ENCODE data around the gene GRM4.

The GRM4 gene

DNA sequence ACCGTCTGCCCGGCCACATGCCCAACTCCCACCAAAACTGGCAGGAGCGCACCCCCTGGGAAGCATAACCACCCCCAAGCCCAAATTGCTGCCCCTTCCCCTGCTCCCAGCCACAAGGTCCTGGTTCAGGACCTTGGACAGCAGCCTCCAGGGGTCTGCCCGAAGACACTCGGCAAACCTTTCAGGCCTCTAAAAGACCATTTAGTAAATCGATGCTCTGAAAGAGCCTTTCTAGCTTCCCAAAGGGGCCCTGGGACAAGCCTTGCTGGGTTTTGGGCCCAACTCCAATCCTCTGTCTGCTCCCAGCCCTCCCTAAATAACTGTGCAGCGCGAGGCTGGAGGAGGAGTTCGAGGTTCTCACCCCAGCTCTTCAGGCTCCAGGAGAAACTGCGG lies 30.5 kb downstream of the GRM4 start:
- Histone ChIP-seq H4K20me1 (ENCODE audit: insufficient read depth, low read length) (no peaks in the 10 kb centered on the region), H3K36me3 (replicated peaks; ENCODE audit: insufficient read depth, low read length) (no peaks in the 10 kb centered on the region), H3K79me2 (ENCODE audit: low read length) (no peaks in the 10 kb centered on the region), H3K27me3 (replicated peaks; ENCODE audit: insufficient read depth, low read length) (peaks cover 79% of the 10 kb centered on the region), H3K9me2 (replicated peaks; ENCODE audit: insufficient read depth, low read length) (no peaks in the 10 kb centered on the region), H3K27ac (ENCODE audit: low read length) (no peak overlapping the region), H2AFZ (ENCODE audit: low read length) (no peak overlapping the region), H3K9ac (ENCODE audit: low read length) (no peak overlapping the region), H3K4me1 (ENCODE audit: low read length) (no peaks in the 10 kb centered on the region), H3F3A (ENCODE audit: insufficient read depth, low read length) (no peaks in the 10 kb centered on the region), H3K4me2 (ENCODE audit: low read depth, low read length) (no peak overlapping the region), H3K9me3 (replicated peaks; ENCODE audit: insufficient read depth, low read length) (no peaks in the 10 kb centered on the region), H3K4me3 (ENCODE audit: low read length) (no peak overlapping the region)
- TF ChIP-seq EZH2phosphoT487 (IDR thresholded peaks at IDR 0.05; ENCODE audit: low read length) (no peak), EZH2 (optimal IDR thresholded peaks at IDR 0.05; ENCODE audit: low read depth, low read length) (no peak)
- TF ChIP-seq, protein P1, sequence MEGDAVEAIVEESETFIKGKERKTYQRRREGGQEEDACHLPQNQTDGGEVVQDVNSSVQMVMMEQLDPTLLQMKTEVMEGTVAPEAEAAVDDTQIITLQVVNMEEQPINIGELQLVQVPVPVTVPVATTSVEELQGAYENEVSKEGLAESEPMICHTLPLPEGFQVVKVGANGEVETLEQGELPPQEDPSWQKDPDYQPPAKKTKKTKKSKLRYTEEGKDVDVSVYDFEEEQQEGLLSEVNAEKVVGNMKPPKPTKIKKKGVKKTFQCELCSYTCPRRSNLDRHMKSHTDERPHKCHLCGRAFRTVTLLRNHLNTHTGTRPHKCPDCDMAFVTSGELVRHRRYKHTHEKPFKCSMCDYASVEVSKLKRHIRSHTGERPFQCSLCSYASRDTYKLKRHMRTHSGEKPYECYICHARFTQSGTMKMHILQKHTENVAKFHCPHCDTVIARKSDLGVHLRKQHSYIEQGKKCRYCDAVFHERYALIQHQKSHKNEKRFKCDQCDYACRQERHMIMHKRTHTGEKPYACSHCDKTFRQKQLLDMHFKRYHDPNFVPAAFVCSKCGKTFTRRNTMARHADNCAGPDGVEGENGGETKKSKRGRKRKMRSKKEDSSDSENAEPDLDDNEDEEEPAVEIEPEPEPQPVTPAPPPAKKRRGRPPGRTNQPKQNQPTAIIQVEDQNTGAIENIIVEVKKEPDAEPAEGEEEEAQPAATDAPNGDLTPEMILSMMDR (IDR thresholded peaks at IDR 0.05; ENCODE audit: low read length), result no peak
- peak; percentile 10 for DNase-seq

DNA sequence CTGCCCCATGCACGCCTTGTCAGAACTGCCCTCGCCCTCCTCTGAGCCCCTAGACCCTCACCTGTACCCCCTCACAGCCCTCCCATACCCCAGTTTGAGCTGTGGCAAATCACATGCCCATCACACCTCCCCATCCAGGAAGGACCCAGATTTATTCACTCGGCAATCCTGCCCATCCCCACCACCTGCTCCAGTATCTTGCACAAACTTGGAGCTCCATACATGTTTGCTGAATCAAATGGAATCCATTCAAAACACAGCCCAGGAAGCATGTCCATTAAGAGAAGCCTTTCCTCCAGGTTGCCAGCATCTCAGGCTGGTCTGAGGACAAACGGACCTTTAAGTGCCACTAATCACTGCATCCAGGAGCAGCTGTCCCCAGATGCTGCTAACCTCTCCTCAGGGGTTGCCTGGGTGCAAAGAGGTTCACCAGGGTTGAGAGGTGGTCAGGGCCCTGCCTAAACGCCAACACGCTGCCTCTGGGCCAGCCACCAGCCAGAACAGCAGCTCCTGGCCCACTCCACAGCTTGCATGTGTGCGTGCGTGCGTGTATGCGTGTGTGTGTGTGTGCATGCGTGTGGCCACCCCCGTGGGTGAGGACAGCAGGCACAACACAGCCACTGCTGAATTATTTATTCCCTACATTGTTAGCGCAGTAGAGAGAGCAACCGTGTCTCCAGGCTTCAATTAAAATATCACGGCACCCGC lies 31.0 kb downstream of the GRM4 start:
- Histone ChIP-seq H2AFZ (ENCODE audit: low read length) (no peak overlapping the region), H3K27me3 (replicated peaks; ENCODE audit: insufficient read depth, low read length) (peaks cover 79% of the 10 kb centered on the region), H3K9ac (ENCODE audit: low read length) (no peak overlapping the region), H3K4me2 (ENCODE audit: low read depth, low read length) (no peak overlapping the region), H3K79me2 (ENCODE audit: low read length) (no peaks in the 10 kb centered on the region), H4K20me1 (ENCODE audit: insufficient read depth, low read length) (no peaks in the 10 kb centered on the region), H3F3A (ENCODE audit: insufficient read depth, low read length) (no peaks in the 10 kb centered on the region), H3K27ac (ENCODE audit: low read length) (no peak overlapping the region), H3K9me2 (replicated peaks; ENCODE audit: insufficient read depth, low read length) (no peaks in the 10 kb centered on the region), H3K36me3 (replicated peaks; ENCODE audit: insufficient read depth, low read length) (no peaks in the 10 kb centered on the region), H3K4me1 (ENCODE audit: low read length) (no peaks in the 10 kb centered on the region), H3K9me3 (replicated peaks; ENCODE audit: insufficient read depth, low read length) (no peaks in the 10 kb centered on the region), H3K4me3 (ENCODE audit: low read length) (no peak overlapping the region)
- no peak for TF ChIP-seq EZH2phosphoT487 (IDR thresholded peaks at IDR 0.05; ENCODE audit: low read length)
- TF ChIP-seq, protein P1 (IDR thresholded peaks at IDR 0.05; ENCODE audit: low read length), result no peak
- TF ChIP-seq EZH2 (optimal IDR thresholded peaks at IDR 0.05; ENCODE audit: low read depth, low read length), result no peak
- no peak for DNase-seq

DNA sequence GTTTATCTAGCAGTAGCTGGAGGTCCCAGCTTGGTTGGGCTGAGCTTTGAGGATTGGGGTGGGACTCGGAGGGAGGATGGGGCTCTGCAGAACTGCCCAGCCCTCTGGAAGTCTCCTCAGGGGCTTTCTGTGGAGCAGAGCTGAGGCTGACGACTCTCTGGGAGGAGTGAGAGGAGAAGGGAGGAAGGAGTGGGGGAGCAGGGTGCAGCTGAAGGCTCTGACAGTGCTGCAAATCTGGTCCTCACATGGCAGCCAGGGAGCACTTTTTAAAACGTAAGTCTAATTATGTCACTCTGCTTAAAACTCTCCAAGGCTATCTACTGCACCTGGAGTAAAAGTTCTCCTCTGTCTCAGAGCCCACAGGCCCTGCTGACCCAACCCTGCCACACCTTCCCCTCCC lies 32.4 kb downstream of the GRM4 start:
- H3K27me3 ChIP-seq (replicated peaks; ENCODE audit: insufficient read depth, low read length), result peaks cover 76% of the 10 kb centered on the region
- H3F3A ChIP-seq (ENCODE audit: insufficient read depth, low read length), result no peaks in the 10 kb centered on the region
- no peak for TF ChIP-seq EZH2 (optimal IDR thresholded peaks at IDR 0.05; ENCODE audit: low read depth, low read length)
- DNase-seq, result no peak
- no peaks in the 10 kb centered on the region for H3K4me1 ChIP-seq (ENCODE audit: low read length)
- H3K9ac ChIP-seq (ENCODE audit: low read length), result no peak overlapping the region
- no peaks in the 10 kb centered on the region for H4K20me1 ChIP-seq (ENCODE audit: insufficient read depth, low read length)
- no peaks in the 10 kb centered on the region for H3K9me2 ChIP-seq (replicated peaks; ENCODE audit: insufficient read depth, low read length)
- H3K4me2 ChIP-seq (ENCODE audit: low read depth, low read length), result no peak overlapping the region
- no peak overlapping the region for H3K27ac ChIP-seq (ENCODE audit: low read length)
- no peak overlapping the region for H2AFZ ChIP-seq (ENCODE audit: low read length)
- H3K9me3 ChIP-seq (replicated peaks; ENCODE audit: insufficient read depth, low read length), result no peaks in the 10 kb centered on the region
- no peak overlapping the region for H3K4me3 ChIP-seq (ENCODE audit: low read length)
- H3K79me2 ChIP-seq (ENCODE audit: low read length), result no peaks in the 10 kb centered on the region
- H3K36me3 ChIP-seq (replicated peaks; ENCODE audit: insufficient read depth, low read length), result no peaks in the 10 kb centered on the region

DNA sequence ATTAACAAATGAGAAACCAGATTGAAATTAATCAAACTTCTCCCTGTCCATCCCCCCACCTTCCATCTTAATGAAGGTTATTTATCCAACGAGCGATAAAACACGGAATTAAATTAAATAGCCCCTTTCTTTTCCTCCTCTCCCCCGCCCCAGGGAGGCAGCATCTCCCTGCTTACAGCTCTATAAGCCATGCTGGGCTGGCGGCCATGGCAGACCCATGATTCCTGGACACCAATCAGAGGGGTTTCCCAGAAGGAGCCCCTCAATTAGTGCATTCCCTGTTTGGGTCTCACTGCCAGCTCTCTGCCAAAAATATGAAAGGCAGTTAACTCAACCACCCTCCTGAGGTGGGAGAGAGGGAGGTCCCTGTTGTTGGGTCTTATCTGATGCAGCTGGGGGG lies 33.8 kb downstream of the GRM4 start:
- Histone ChIP-seq H3F3A (ENCODE audit: insufficient read depth, low read length) (no peaks in the 10 kb centered on the region), H2AFZ (ENCODE audit: low read length) (no peak overlapping the region), H3K4me1 (ENCODE audit: low read length) (no peaks in the 10 kb centered on the region), H3K4me3 (ENCODE audit: low read length) (no peak overlapping the region), H3K9me3 (replicated peaks; ENCODE audit: insufficient read depth, low read length) (no peaks in the 10 kb centered on the region), H3K27me3 (replicated peaks; ENCODE audit: insufficient read depth, low read length) (peaks cover 76% of the 10 kb centered on the region), H3K4me2 (ENCODE audit: low read depth, low read length) (no peak overlapping the region), H4K20me1 (ENCODE audit: insufficient read depth, low read length) (no peaks in the 10 kb centered on the region), H3K9ac (ENCODE audit: low read length) (no peak overlapping the region), H3K79me2 (ENCODE audit: low read length) (no peaks in the 10 kb centered on the region), H3K36me3 (replicated peaks; ENCODE audit: insufficient read depth, low read length) (no peaks in the 10 kb centered on the region), H3K9me2 (replicated peaks; ENCODE audit: insufficient read depth, low read length) (no peaks in the 10 kb centered on the region), H3K27ac (ENCODE audit: low read length) (no peak overlapping the region)
- DNase-seq, result no peak
- no peak for TF ChIP-seq EZH2 (optimal IDR thresholded peaks at IDR 0.05; ENCODE audit: low read depth, low read length)
- no peak for TF ChIP-seq EZH2phosphoT487 (IDR thresholded peaks at IDR 0.05; ENCODE audit: low read length)
- TF ChIP-seq, protein P1 (IDR thresholded peaks at IDR 0.05; ENCODE audit: low read length), result no peak
